ENCODE data around the gene CRAT.

CRAT gene

GRCh38 chr9:129089246-129089645, 21.3 kb downstream of the CRAT start:
- no peak for DNase-seq (ENCODE audit: low read depth in 2 of 2)

- no peak for DNase-seq (ENCODE audit: low read depth in 2 of 2)
Observed at GRCh38 chr9:129084087-129084486, 26.5 kb downstream of the CRAT start.

- DNase-seq (ENCODE audit: low read depth in 2 of 2), result no peak
Observed at GRCh38 chr9:129081388-129081904, 29.1 kb downstream of the CRAT start.

- DNase-seq (ENCODE audit: low read depth in 2 of 2), result peak; percentile 98 to 99
Observed at GRCh38 chr9:129080601-129081387, 29.8 kb downstream of the CRAT start, which contains the start of gene DOLPP1. Gene DOLPP1 (plus strand): TSS chr9:129081111. CDS start chr9:129081132, 21 bp downstream.

GRCh38 chr9:129080298-129080600, 30.3 kb downstream of the CRAT start:
- no peak for DNase-seq (ENCODE audit: low read depth in 2 of 2)

GRCh38 chr9:129079829-129080228, 30.8 kb downstream of the CRAT start:
- DNase-seq (ENCODE audit: low read depth in 2 of 2), result no peak

- DNase-seq (ENCODE audit: low read depth in 2 of 2), result no peak
Observed at GRCh38 chr9:129078691-129079503, 31.7 kb downstream of the CRAT start.

GRCh38 chr9:129077236-129077635, 33.4 kb downstream of the CRAT start:
- no peak for DNase-seq (ENCODE audit: low read depth in 2 of 2)

- DNase-seq (ENCODE audit: low read depth in 2 of 2), result no peak
Observed at GRCh38 chr9:129076640-129077037, 34.0 kb downstream of the CRAT start.

- no peak for DNase-seq (ENCODE audit: low read depth in 2 of 2)
Observed at GRCh38 chr9:129075996-129076639, 34.5 kb downstream of the CRAT start.

- no peak for DNase-seq (ENCODE audit: low read depth in 2 of 2)
Observed at GRCh38 chr9:129074106-129074505, 36.5 kb downstream of the CRAT start.

- DNase-seq (ENCODE audit: low read depth in 2 of 2), result no peak
Observed at GRCh38 chr9:129073404-129073803, 37.2 kb downstream of the CRAT start.

- no peak for DNase-seq (ENCODE audit: low read depth in 2 of 2)
Observed at GRCh38 chr9:129072171-129072570, 38.4 kb downstream of the CRAT start.

GRCh38 chr9:129071526-129072126, 39.0 kb downstream of the CRAT start:
- DNase-seq (ENCODE audit: low read depth in 2 of 2), result no peak

GRCh38 chr9:129070696-129071525, 39.7 kb downstream of the CRAT start:
- DNase-seq (ENCODE audit: low read depth in 2 of 2), result no peak

- no peak for DNase-seq (ENCODE audit: low read depth in 2 of 2)
Observed at GRCh38 chr9:129069862-129070641, 40.5 kb downstream of the CRAT start.

GRCh38 chr9:129068990-129069861, 41.4 kb downstream of the CRAT start:
- peak; percentile 12 to 38 for DNase-seq (ENCODE audit: low read depth in 2 of 2)

GRCh38 chr9:129068110-129068509, 42.5 kb downstream of the CRAT start:
- no peak for DNase-seq (ENCODE audit: low read depth in 2 of 2)

- DNase-seq (ENCODE audit: low read depth in 2 of 2), result no peak
Observed at GRCh38 chr9:129064499-129064908, 46.1 kb downstream of the CRAT start.
